Measurements from ENCODE around the gene KRT26.

The KRT26 gene

DNA sequence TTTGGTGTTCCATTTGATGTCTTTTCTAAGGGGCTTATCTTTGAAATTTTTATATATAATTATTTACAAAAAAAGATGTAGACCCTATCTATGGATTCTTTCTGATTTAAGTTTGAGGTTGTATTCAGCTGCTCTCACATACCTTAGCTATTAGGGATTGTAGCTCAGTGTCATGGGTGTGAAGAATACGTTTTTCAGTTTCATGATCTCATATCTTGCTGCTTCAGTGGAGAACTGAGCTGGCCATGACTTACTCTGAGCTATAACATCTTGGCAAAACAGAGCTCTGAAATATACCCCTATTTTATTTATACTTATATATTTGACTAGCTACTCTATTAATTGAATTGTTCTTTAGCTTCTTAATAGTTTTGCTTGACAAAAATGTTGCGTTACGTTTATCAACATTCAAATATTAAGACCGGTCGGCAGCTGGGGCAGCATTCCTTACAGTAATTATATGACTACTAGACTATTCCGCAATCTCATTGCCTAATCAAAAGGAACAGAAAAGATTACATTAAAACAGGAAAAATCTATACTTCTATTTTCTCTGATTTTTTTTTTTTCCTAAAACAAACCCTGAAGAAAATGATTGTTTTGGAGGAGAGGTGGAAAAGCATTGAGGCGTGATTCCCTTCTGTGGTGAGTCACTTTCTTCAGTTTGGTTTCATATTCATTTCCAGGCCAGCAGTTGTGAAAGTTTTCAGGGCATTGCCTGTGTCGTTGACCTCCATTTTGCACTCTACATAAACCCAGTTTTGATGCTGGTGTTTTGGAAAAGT lies 44.4 kb downstream of the KRT26 start:
- no peak for DNase-seq (ENCODE audit: low read depth in 1 of 2, low spot score in 1 of 2)

- DNase-seq (ENCODE audit: low read depth in 1 of 2, low spot score in 1 of 2), result no peak
Measured at GRCh38 chr17:40726919-40727318, 45.1 kb downstream of the KRT26 start.

GRCh38 chr17:40724656-40725055 lies 47.3 kb downstream of the KRT26 start:
- DNase-seq (ENCODE audit: low read depth in 1 of 2, low spot score in 1 of 2), result no peak

GRCh38 chr17:40722241-40722640 lies 49.8 kb downstream of the KRT26 start:
- no peak for DNase-seq (ENCODE audit: low read depth in 1 of 2, low spot score in 1 of 2)

DNA sequence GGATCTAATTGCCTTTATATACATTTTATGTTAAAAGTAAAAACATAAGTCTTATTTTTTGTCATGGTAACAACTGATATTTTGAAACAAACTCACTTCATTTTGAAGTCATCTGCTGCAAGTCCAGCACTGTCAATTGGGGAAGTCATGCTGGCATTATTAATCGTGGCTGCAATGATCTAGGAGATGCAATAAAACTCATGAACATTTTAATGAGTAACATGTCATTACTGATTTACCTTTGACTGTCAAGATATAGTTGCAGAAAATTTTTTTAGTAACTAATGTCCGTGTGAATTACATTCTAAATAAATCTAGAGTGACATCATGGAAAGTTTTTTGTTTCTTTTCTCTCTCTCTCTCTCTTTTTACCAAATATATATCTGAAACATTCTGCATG lies 51.1 kb downstream of the KRT26 start:
- no peak for DNase-seq (ENCODE audit: low read depth in 1 of 2, low spot score in 1 of 2)

- no peak for DNase-seq (ENCODE audit: low read depth in 1 of 2, low spot score in 1 of 2)
Measured at GRCh38 chr17:40718930-40719329, 53.1 kb downstream of the KRT26 start.

GRCh38 chr17:40717776-40718175 lies 54.2 kb downstream of the KRT26 start:
- no peak for DNase-seq (ENCODE audit: low read depth in 1 of 2, low spot score in 1 of 2)
